Inferior parietal cortex (tissue), 1 donor: ENCODE data around the gene CACNA1C.
"Not testable (repeated sequence)": the region's sequence is repeated elsewhere in the genome, so short reads cannot be mapped to it uniquely, and the experiment has no call there.

ENCODE experiments used
- DNase-seq: peaks from one replicate; pipeline ENCODE4 v3.0.0-alpha.2; 2016; ENCODE audit errors: extremely low spot score

Gene CACNA1C

DNA sequence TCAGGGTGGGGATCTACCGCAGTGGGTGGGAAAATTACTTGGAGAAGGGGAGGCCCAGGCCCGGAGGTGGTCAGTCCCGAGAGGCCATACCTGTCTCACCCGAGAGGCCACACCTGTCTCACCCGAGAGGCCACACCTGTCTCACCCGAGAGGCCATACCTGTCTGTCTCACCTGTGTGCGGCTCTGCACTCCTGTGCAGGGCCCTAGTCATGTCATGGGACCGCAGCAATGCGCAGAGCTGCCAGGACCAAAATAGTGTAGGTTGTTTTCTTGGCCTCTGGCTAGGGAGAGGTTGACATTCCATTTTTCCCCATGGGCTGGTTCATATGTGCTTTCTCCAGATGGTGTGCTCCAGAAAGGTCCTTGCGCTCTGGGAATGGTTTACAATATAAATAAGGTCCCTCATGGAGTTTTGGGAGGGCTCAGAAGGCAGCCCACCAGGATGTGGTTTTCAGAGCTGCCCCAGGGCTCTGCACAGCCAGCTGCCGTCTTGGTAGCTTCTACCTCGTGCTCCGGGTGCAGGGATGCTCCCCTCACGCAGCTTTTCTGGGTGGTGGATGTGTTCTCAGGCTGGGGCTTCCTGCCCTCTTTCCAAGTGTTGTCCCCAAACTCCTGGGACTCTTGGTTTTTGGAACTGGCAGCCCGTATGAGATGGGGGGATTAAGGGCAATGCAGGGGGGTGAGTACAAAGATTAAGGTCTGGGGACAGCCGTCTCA lies 58.2 kb downstream of the CACNA1C start:
- no peak for DNase-seq

DNA sequence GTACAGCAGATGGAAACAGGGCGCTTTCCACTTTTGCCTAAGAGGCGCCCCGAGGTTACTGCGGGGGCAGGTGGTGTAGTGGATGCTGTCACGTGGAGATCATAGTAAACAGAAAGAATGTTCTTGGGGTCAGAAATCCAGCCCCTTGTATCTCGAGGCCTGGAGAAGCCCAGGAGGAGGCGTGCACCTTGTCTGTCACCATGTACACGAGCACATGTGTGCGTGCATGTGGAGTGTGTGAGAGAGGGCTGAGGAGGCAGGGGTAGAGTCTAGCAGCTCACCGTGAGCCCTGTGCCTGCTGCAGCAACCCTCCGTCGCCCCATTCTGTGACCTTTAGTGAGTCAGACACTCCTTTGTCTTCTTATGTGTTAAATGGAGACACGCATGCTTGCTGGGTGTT lies 59.0 kb downstream of the CACNA1C start:
- no peak for DNase-seq

DNA sequence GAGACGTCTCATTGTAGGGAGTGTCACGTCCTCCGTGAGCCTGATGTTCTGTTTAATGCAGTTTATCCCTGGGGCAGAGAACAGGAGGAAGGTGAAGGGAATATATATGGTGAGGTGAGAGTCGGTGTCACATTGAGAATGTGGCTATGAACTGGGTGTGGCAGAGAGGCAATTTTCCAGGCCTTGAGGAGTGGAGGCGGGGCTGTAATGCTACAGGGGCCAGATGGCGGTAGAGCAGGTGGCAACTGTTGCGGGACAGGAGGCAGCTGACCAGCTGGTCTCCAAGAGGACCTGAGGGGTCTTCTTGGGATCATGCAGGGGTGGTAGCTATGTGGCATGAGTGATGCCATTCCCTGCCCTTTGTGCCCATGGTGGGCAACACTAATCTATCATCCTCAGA lies 59.6 kb downstream of the CACNA1C start:
- DNase-seq, result no peak

GRCh38 chr12:2113119-2113912 lies 60.5 kb downstream of the CACNA1C start:
- no peak for DNase-seq

DNA sequence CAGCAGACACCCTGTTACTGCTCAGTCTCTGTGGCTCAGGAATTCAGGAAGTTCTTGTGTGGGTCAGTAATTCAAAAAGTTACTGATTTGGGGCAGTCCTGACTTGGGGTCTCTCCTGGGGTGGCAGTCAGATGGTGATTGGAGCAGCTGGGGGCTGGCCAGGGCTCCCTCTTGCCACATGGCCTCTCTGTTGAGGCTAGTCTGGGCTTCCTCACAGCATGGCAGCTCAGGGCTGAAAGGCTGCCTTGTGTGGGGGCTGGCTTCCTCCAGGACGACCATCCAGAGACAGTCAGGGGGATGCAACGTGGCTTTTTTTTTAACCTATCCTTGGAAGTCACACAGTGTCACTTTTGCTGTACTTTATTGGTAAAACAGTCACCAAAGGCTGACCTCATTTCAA lies 61.3 kb downstream of the CACNA1C start:
- no peak for DNase-seq

GRCh38 chr12:2115101-2115845 lies 62.5 kb downstream of the CACNA1C start:
- DNase-seq, result no peak

GRCh38 chr12:2117541-2117940 lies 64.8 kb downstream of the CACNA1C start:
- DNase-seq, result no peak

- DNase-seq, result no peak
Observed at GRCh38 chr12:2118061-2118460, 65.3 kb downstream of the CACNA1C start.

GRCh38 chr12:2118481-2119255 lies 65.9 kb downstream of the CACNA1C start:
- DNase-seq, result no peak

DNA sequence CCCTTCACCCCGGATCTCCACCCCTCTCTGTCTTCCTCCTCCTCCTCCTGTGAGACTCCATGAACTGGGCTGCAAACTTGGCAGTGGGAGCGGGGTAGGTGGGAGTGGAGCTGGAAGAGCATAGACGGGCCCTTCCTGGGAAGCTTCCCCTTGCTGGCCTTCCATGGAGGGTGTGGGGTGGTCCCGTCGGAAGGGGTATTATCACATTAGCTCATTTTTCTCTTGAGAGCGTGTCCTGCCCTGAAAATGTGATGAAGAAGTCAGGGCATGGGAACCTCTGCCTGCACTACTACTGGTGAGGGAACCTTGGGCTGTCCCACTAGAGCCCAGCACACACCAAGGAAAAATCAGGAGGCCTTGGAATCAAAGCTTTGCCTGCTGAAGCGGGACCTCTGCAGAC lies 66.5 kb downstream of the CACNA1C start:
- no peak for DNase-seq

GRCh38 chr12:2120982-2121758 lies 68.4 kb downstream of the CACNA1C start:
- DNase-seq, result no peak

- DNase-seq, result no peak
Observed at GRCh38 chr12:2124466-2125023, 71.8 kb downstream of the CACNA1C start.

- DNase-seq, result peak; percentile 13
Observed at GRCh38 chr12:2125651-2126522, 73.1 kb downstream of the CACNA1C start.

GRCh38 chr12:2126676-2127406 lies 74.1 kb downstream of the CACNA1C start:
- no peak for DNase-seq

GRCh38 chr12:2129076-2129475 lies 76.3 kb downstream of the CACNA1C start:
- DNase-seq, result no peak

GRCh38 chr12:2135661-2136418 lies 83.1 kb downstream of the CACNA1C start:
- not testable (repeated sequence) for DNase-seq

DNA sequence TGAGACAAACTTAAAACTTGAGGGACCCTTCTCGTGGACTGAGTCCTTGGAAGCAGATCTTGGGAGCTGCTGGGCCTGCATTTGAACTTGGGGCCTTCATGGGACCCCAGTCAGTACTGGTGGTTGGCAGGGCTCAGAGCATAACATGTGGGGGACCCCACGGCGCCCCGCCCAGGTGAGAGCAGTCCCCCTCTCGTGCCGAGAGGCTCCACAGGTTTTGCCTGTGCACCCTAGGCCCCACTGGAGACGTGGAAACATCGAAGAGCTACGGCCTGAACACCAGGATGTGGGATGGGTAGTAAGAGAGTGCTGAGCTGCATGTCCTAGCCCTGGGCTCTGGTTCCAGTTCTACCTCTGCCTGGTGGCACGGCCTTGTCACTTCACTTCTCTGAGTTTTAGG lies 84.1 kb downstream of the CACNA1C start:
- no peak for DNase-seq

- DNase-seq, result no peak
Observed at GRCh38 chr12:2137711-2138110, 84.9 kb downstream of the CACNA1C start.
